Measurements from ENCODE around the gene STAT3.

The STAT3 gene

GRCh38 chr17:42271779-42272035 is 116.5 kb downstream of the STAT3 start:
- no peak for TF ChIP-seq CTCF (IDR thresholded peaks at IDR 0.05; ENCODE audit: borderline replicate concordance, control extremely low read depth, extremely low read depth, insufficient read depth, missing control alignments)
- no peak for DNase-seq (ENCODE audit: low spot score)
- in situ Hi-C loops (cut with MboI; ENCODE audit: low sequenced_read_pairs, unreplicated experiment) = no loop called here

GRCh38 chr17:42271006-42271778 is 117.0 kb downstream of the STAT3 start:
- TF ChIP-seq CTCF (IDR thresholded peaks at IDR 0.05; ENCODE audit: borderline replicate concordance, control extremely low read depth, extremely low read depth, insufficient read depth, missing control alignments) = no peak
- in situ Hi-C loops (cut with MboI; ENCODE audit: low sequenced_read_pairs, unreplicated experiment) = no loop called here
- DNase-seq (ENCODE audit: low spot score) = no peak

- in situ Hi-C loops (cut with MboI; ENCODE audit: low sequenced_read_pairs, unreplicated experiment) = no loop called here
Measured at GRCh38 chr17:42270596-42270995, 117.6 kb downstream of the STAT3 start.

GRCh38 chr17:42270170-42270535 is 118.1 kb downstream of the STAT3 start:
- no peak for TF ChIP-seq CTCF (IDR thresholded peaks at IDR 0.05; ENCODE audit: borderline replicate concordance, control extremely low read depth, extremely low read depth, insufficient read depth, missing control alignments)
- in situ Hi-C loops (cut with MboI; ENCODE audit: low sequenced_read_pairs, unreplicated experiment) = no loop called here
- no peak for DNase-seq (ENCODE audit: low spot score)

More at GRCh38 chr17:42270596-42270995, 117.6 kb downstream of the STAT3 start:
- DNase-seq (ENCODE audit: low spot score) = no peak
- TF ChIP-seq CTCF (IDR thresholded peaks at IDR 0.05; ENCODE audit: borderline replicate concordance, control extremely low read depth, extremely low read depth, insufficient read depth, missing control alignments) = no peak

- TF ChIP-seq CTCF (IDR thresholded peaks at IDR 0.05; ENCODE audit: borderline replicate concordance, control extremely low read depth, extremely low read depth, insufficient read depth, missing control alignments) = no peak
Measured at GRCh38 chr17:42268236-42268635, 120.0 kb downstream of the STAT3 start.

GRCh38 chr17:42266918-42267766 is 121.1 kb downstream of the STAT3 start:
- DNase-seq (ENCODE audit: low spot score) = no peak
- TF ChIP-seq CTCF (IDR thresholded peaks at IDR 0.05; ENCODE audit: borderline replicate concordance, control extremely low read depth, extremely low read depth, insufficient read depth, missing control alignments) = no peak
- in situ Hi-C loops (cut with MboI; ENCODE audit: low sequenced_read_pairs, unreplicated experiment) = no loop called here

More at GRCh38 chr17:42268236-42268635, 120.0 kb downstream of the STAT3 start:
- no peak for DNase-seq (ENCODE audit: low spot score)
- in situ Hi-C loops (cut with MboI; ENCODE audit: low sequenced_read_pairs, unreplicated experiment) = no loop called here
